Smooth muscle cell (in vitro differentiated cells): ENCODE results near the gene PAFAH2. TPM values are rescaled to one million over a fixed set of nuclear protein-coding genes. Genes with fewer than 3 reads are reported as not detected.

ENCODE experiments used
- DNase-seq: peaks from one replicate; lab custom pipeline; 2025; ENCODE audit not compliant: unreplicated experiment; lab: John Stamatoyannopoulos, UW
- H2AFZ ChIP-seq: fragments of 200-600 bp; sonication (generic); 2 replicates; pipeline ENCODE4 v1.6.0; 2016; ENCODE audit warnings: antibody characterized with exemption, low read depth, mild to moderate bottlenecking
- H3F3A ChIP-seq: fragments of 200-600 bp; sonication (generic); 2 replicates; pipeline ENCODE4 v1.6.0; 2017; ENCODE audit warnings: antibody characterized with exemption, low read depth
- H3K27ac ChIP-seq: fragments of 200-600 bp; sonication (generic); 2 replicates; pipeline ENCODE4 v1.5.1; 2016; ENCODE audit warnings: low read depth, mild to moderate bottlenecking
- H3K27me3 ChIP-seq: fragments of 200-600 bp; sonication (generic); 2 replicates; pipeline ENCODE4 v1.6.1; 2016; ENCODE audit warnings: low read depth, mild to moderate bottlenecking
- H3K36me3 ChIP-seq: fragments of 200-600 bp; sonication (generic); 2 replicates; pipeline ENCODE4 v1.5.1; 2016; ENCODE audit warnings: low read depth
- H3K4me1 ChIP-seq: fragments of 200-600 bp; sonication (generic); 2 replicates; pipeline ENCODE4 v1.5.1; 2016; ENCODE audit warnings: low read depth
- H3K4me2 ChIP-seq: fragments of 200-600 bp; sonication (generic); 2 replicates; pipeline ENCODE4 v1.6.0; 2016; ENCODE audit warnings: mild to moderate bottlenecking
- H3K4me3 ChIP-seq: fragments of 200-600 bp; sonication (generic); 2 replicates; pipeline ENCODE4 v1.5.1; 2016; ENCODE audit warnings: mild to moderate bottlenecking
- H3K79me2 ChIP-seq: fragments of 200-600 bp; sonication (generic); 2 replicates; pipeline ENCODE4 v1.6.0; 2016; ENCODE audit warnings: low read depth, mild to moderate bottlenecking
- H3K9ac ChIP-seq: fragments of 200-600 bp; sonication (generic); 2 replicates; pipeline ENCODE4 v1.6.0; 2016; ENCODE audit warnings: low read depth
- H3K9me3 ChIP-seq: fragments of 200-600 bp; sonication (generic); replicated peaks from 2 replicates; pipeline ENCODE4 v1.5.1; 2016; ENCODE audit warnings: low read depth
- H4K20me1 ChIP-seq: fragments of 200-600 bp; sonication (generic); 2 replicates; pipeline ENCODE4 v1.6.0; 2016; ENCODE audit warnings: low read depth
- CTCF ChIP-seq: fragments of 200-600 bp; sonication (generic); IDR thresholded peaks from 2 replicates; pipeline ENCODE4 v1.5.1; 2017; ENCODE audit warnings: borderline replicate concordance, mild to moderate bottlenecking, antibody characterized with exemption; ENCODE audit not compliant: insufficient read depth, poor library complexity, severe bottlenecking
- WGBS: methylation state at CpG from one replicate; pipeline ENCODE4 v1.1.7; 2016; ENCODE audit warnings: low lambda C conversion rate; 5-methylcytosine and 5-hydroxymethylcytosine counted together
- polyA plus RNA-seq: library from polyadenylated mRNA; unstranded; fragments of >200 nt; fragmentation: Nextera tagmentation; extraction: Ambion mirVana; gene quantifications from 2 replicates; pipeline ENCODE4 v1.2.1, GENCODE V29; 2016
- total RNA-seq: library from RNA; depleted of rRNA; stranded (reverse); fragments of >200 nt; gene quantifications from 2 replicates; pipeline ENCODE4 v1.2.3, GENCODE V29; 2014

The PAFAH2 gene
- total and polyA plus RNA-seq, 2 experiments from 2014 or later: 9.4 to 9.6 TPM

- H3K9me3 ChIP-seq: no peaks in the 10 kb centered on the region
- no peaks in the 10 kb centered on the region for H3K4me1 ChIP-seq
- no peaks in the 10 kb centered on the region for H3F3A ChIP-seq
- H3K79me2 ChIP-seq: no peaks in the 10 kb centered on the region
- H4K20me1 ChIP-seq: no peaks in the 10 kb centered on the region
- H3K4me2 ChIP-seq: no peak overlapping the region
- H3K27me3 ChIP-seq: no peaks in the 10 kb centered on the region
- no peak overlapping the region for H3K27ac ChIP-seq
- no peak overlapping the region for H3K4me3 ChIP-seq
- H2AFZ ChIP-seq: no peak overlapping the region
- H3K36me3 ChIP-seq: no peaks in the 10 kb centered on the region
- no peak overlapping the region for H3K9ac ChIP-seq
- no peak for TF ChIP-seq CTCF
- DNase-seq: no peak
- WGBS: 86% methylated on average over 15 of the region's 15 CpGs
Observed at GRCh38 chr1:25990702-25991395, 7.0 kb downstream of the PAFAH2 start.

- H3K27ac ChIP-seq: no peak overlapping the region
- no peaks in the 10 kb centered on the region for H3K36me3 ChIP-seq
- TF ChIP-seq CTCF: no peak
- no peak overlapping the region for H2AFZ ChIP-seq
- DNase-seq: no peak
- H3K4me2 ChIP-seq: no peak overlapping the region
- no peaks in the 10 kb centered on the region for H4K20me1 ChIP-seq
- no peaks in the 10 kb centered on the region for H3K79me2 ChIP-seq
- no peaks in the 10 kb centered on the region for H3F3A ChIP-seq
- no peaks in the 10 kb centered on the region for H3K9me3 ChIP-seq
- no peak overlapping the region for H3K9ac ChIP-seq
- no peaks in the 10 kb centered on the region for H3K27me3 ChIP-seq
- H3K4me1 ChIP-seq: no peaks in the 10 kb centered on the region
- no peak overlapping the region for H3K4me3 ChIP-seq
- WGBS: 95% methylated on average over 6 of the region's 6 CpGs
Observed at GRCh38 chr1:25990251-25990650, 7.6 kb downstream of the PAFAH2 start.

- Histone ChIP-seq H3F3A (no peaks in the 10 kb centered on the region), H4K20me1 (no peaks in the 10 kb centered on the region), H3K9me3 (no peaks in the 10 kb centered on the region), H3K9ac (no peak overlapping the region), H3K4me1 (no peaks in the 10 kb centered on the region), H3K36me3 (no peaks in the 10 kb centered on the region), H3K4me3 (no peak overlapping the region), H3K27ac (no peak overlapping the region), H3K4me2 (no peak overlapping the region), H3K27me3 (no peaks in the 10 kb centered on the region), H3K79me2 (no peaks in the 10 kb centered on the region), H2AFZ (no peak overlapping the region)
- no peak for DNase-seq
- TF ChIP-seq CTCF: no peak
- WGBS: 94% methylated on average over 11 of the region's 11 CpGs
Observed at GRCh38 chr1:25989440-25990234, 8.2 kb downstream of the PAFAH2 start.
